HepG2 (cell line): ENCODE results near the gene TROAP. TPM values are rescaled to one million over a fixed set of nuclear protein-coding genes. Genes with fewer than 3 reads are reported as not detected.
A peak's percentile ranks its signal among the peaks of the same experiment; 100 is the strongest.

ENCODE experiments used
- AKNA ChIP-seq: sonication (generic); formaldehyde crosslinking; IDR thresholded peaks from 2 replicates; pipeline ENCODE4 v1.4.0; 2020; ENCODE audit warnings: missing genetic modification reagents, borderline replicate concordance
- FOXO1 ChIP-seq: sonication (generic); formaldehyde crosslinking; IDR thresholded peaks from 2 replicates; pipeline ENCODE4 v1.4.0; 2020; ENCODE audit warnings: missing genetic modification reagents
- HNRNPL ChIP-seq: fragments of 200-400 bp; formaldehyde crosslinking; IDR thresholded peaks from 2 replicates; pipeline ENCODE4 v1.6.1; 2017; ENCODE audit warnings: mild to moderate bottlenecking, low read depth, low read length
- JUNB ChIP-seq: sonication (generic); formaldehyde crosslinking; IDR thresholded peaks from 2 replicates; pipeline ENCODE4 v1.8.0; 2022; ENCODE audit warnings: missing genetic modification reagents, mild to moderate bottlenecking, borderline replicate concordance
- RBFOX2 ChIP-seq: fragments of 200-400 bp; formaldehyde crosslinking; IDR thresholded peaks from 2 replicates; pipeline ENCODE4 v1.6.1; 2017; ENCODE audit warnings: low read depth, mild to moderate bottlenecking, low read length
- TAF1 ChIP-seq: sonication (generic); formaldehyde crosslinking; IDR thresholded peaks from 2 replicates; pipeline ENCODE4 v1.4.0; 2020; ENCODE audit warnings: missing genetic modification reagents
- TFAP4 ChIP-seq: sonication (generic); IDR thresholded peaks from 2 replicates; pipeline ENCODE4 v1.6.1; 2016; ENCODE audit warnings: low read depth, borderline replicate concordance
- ZBTB7B ChIP-seq: sonication (generic); formaldehyde crosslinking; IDR thresholded peaks from 2 replicates; pipeline ENCODE4 v1.4.0; 2020; ENCODE audit warnings: missing genetic modification reagents
- ZNF263 ChIP-seq: sonication (generic); formaldehyde crosslinking; IDR thresholded peaks from 2 replicates; pipeline ENCODE4 v1.4.0; 2020; ENCODE audit warnings: missing genetic modification reagents
- ZNF296 ChIP-seq: sonication (generic); formaldehyde crosslinking; conservative IDR thresholded peaks from 2 replicates; pipeline ENCODE4 v1.5.0; 2020; ENCODE audit warnings: mild to moderate bottlenecking, missing genetic modification reagents
- ZNF333 ChIP-seq: sonication (generic); formaldehyde crosslinking; IDR thresholded peaks from 2 replicates; pipeline ENCODE4 v1.4.0; 2020; ENCODE audit warnings: mild to moderate bottlenecking, missing genetic modification reagents, borderline replicate concordance
- ZNF550 ChIP-seq: sonication (generic); formaldehyde crosslinking; IDR thresholded peaks from 2 replicates; pipeline ENCODE4 v1.4.0; 2020; ENCODE audit warnings: mild to moderate bottlenecking, missing genetic modification reagents, borderline replicate concordance
- polyA plus RNA-seq, 8 experiments: library from polyadenylated mRNA; depleted of rRNA in 3 of 8; stranded (reverse) in 7 of 8; unstranded in 1 of 8; fragments of >200 nt; fragmentation: Illumina TruSeq in 4 of 8; extraction: Trizol in 4 of 8; gene quantifications; 2 replicates each; pipeline versions ENCODE4 v1.2.1 to v1.2.3, GENCODE V29; 2011 to 2016; ENCODE audit warnings: low read depth in 4 of 8, missing spikeins in 1 of 8, mixed read lengths in 1 of 8; ENCODE audit not compliant: insufficient read depth in 1 of 8
- total RNA-seq, 5 experiments: library from RNA; depleted of rRNA; stranded (reverse); fragments of >200 nt; fragmentation: Illumina TruSeq; extraction: Trizol; gene quantifications; 2 replicates each; pipeline ENCODE4 v1.2.3, GENCODE V29; 2016; ENCODE audit warnings: low read depth in 1 of 5
- TF ChIP-seq, protein P1 (sequence below): sonication (generic); formaldehyde crosslinking; IDR thresholded peaks from 2 replicates; pipeline ENCODE4 v1.4.0; 2020; ENCODE audit warnings: missing genetic modification reagents
- TF ChIP-seq, protein P2 (sequence below): sonication (generic); formaldehyde crosslinking; IDR thresholded peaks from 2 replicates; pipeline ENCODE4 v1.4.0; 2020; ENCODE audit warnings: missing genetic modification reagents
- TF ChIP-seq, protein P3 (sequence below): sonication (generic); formaldehyde crosslinking; IDR thresholded peaks from 2 replicates; pipeline ENCODE4 v1.4.0; 2020; ENCODE audit warnings: missing genetic modification reagents; ENCODE audit errors: not compliant biosample characterization

Gene TROAP
- total and polyA plus RNA-seq, 2 of the 13 experiments (the other 11 are each of a cell fraction or from before 2014, with no cell fraction given), result 22.5 to 30.9 TPM

DNA sequence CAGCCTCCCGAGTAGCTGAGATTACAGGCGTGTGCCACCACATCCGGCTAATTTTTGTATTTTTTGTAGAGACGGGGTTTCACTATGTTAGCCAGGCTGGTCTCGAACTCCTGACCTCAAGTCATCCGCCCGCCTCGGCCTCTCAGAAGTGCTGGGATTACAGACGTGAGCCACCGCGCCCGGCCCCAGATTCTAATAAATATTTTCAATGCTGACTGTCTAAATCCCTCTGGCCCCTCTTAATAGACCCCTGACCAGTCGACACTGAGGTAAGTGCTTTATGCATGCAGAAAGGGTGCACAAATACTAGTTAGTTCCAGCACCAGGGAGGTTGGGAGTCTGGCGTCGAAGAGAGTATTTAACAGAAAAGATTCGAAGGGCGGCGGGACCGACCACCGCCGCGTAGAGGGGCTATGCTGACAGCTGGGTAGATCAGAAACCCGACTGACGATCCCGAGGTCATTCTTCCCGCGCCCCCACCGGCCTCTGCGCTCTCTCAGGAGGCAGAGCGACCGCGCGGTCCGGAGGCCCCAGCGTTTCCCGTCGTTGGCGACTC, 43.1 kb downstream of the TROAP start (continued):
- TF ChIP-seq AKNA (CRISPR knock-in tag), result no peak
- TF ChIP-seq JUNB (CRISPR knock-in tag), result no peak
- TF ChIP-seq, protein P1, sequence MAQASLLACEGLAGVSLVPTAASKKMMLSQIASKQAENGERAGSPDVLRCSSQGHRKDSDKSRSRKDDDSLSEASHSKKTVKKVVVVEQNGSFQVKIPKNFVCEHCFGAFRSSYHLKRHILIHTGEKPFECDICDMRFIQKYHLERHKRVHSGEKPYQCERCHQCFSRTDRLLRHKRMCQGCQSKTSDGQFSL, result no peak
- TF ChIP-seq TFAP4, result peak; percentile 29; the same call in 1 of the 2 replicates
- TF ChIP-seq TAF1, result no peak
- TF ChIP-seq HNRNPL, result peak; percentile 57; the same call in 1 of the 2 replicates
- TF ChIP-seq, protein P2, sequence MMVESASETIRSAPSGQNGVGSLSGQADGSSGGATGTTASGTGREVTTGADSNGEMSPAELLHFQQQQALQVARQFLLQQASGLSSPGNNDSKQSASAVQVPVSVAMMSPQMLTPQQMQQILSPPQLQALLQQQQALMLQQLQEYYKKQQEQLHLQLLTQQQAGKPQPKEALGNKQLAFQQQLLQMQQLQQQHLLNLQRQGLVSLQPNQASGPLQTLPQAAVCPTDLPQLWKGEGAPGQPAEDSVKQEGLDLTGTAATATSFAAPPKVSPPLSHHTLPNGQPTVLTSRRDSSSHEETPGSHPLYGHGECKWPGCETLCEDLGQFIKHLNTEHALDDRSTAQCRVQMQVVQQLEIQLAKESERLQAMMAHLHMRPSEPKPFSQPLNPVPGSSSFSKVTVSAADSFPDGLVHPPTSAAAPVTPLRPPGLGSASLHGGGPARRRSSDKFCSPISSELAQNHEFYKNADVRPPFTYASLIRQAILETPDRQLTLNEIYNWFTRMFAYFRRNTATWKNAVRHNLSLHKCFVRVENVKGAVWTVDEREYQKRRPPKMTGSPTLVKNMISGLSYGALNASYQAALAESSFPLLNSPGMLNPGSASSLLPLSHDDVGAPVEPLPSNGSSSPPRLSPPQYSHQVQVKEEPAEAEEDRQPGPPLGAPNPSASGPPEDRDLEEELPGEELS (CRISPR knock-in tag), result no peak
- TF ChIP-seq ZBTB7B (CRISPR knock-in tag), result peak; percentile 55; the same call in 1 of the 2 replicates
- TF ChIP-seq, protein P3, sequence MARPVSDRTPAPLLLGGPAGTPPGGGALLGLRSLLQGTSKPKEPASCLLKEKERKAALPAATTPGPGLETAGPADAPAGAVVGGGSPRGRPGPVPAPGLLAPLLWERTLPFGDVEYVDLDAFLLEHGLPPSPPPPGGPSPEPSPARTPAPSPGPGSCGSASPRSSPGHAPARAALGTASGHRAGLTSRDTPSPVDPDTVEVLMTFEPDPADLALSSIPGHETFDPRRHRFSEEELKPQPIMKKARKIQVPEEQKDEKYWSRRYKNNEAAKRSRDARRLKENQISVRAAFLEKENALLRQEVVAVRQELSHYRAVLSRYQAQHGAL (CRISPR knock-in tag), result no peak
- TF ChIP-seq FOXO1 (CRISPR knock-in tag), result no peak
- no peak for TF ChIP-seq RBFOX2
- no peak for TF ChIP-seq ZNF333 (CRISPR knock-in tag)
- TF ChIP-seq ZNF263, result no peak
- TF ChIP-seq ZNF550 (CRISPR knock-in tag), result no peak
- no peak for TF ChIP-seq ZNF296 (CRISPR knock-in tag)
